Caco-2 (cell line): ENCODE results near the gene AWAT2. TPM values are rescaled to one million over a fixed set of nuclear protein-coding genes. Genes with fewer than 3 reads are reported as not detected.

ENCODE experiments used
- BruUV-seq: library from RNA; stranded (reverse); fragments of 400-500 nt; replicated peaks from 2 replicates; lab custom pipeline; 2021; lab: Mats Ljungman, UMichigan
- CTCF ChIA-PET: fragments of 300-600 bp; sonication (Branson Sonifier 250); formaldehyde crosslinking; loops from one replicate; lab custom pipeline; 2022; ENCODE audit warnings: antibody characterized with exemption; lab: Charles Lee
- POLR2A ChIA-PET: fragments of 300-600 bp; sonication (Branson Sonifier 250); formaldehyde crosslinking; loops from one replicate; lab custom pipeline; 2022; ENCODE audit warnings: antibody characterized with exemption; lab: Charles Lee
- DNase-seq, 2 experiments: peaks; one replicate each; pipeline versions ENCODE4 v3.0.0 to v3.0.0-alpha.2; 2020 to 2022
- H3K27me3 ChIP-seq: replicated peaks from 2 replicates; pipeline ENCODE4 v1.6.0; 2011; ENCODE audit warnings: low read length; ENCODE audit not compliant: control insufficient read depth, insufficient read depth
- H3K36me3 ChIP-seq: 2 replicates; pipeline ENCODE4 v1.5.1; 2011; ENCODE audit warnings: low read length; ENCODE audit not compliant: control insufficient read depth, insufficient read depth
- H3K4me1 ChIP-seq: fragments of 250-450 bp; sonication (Bioruptor Pico); 2 replicates; pipeline ENCODE4 v1.5.1; 2020; ENCODE audit warnings: mild to moderate bottlenecking
- H3K4me3 ChIP-seq: 2 replicates; pipeline ENCODE4 v1.5.1; 2011; ENCODE audit warnings: low read depth, mild to moderate bottlenecking, control low read depth, low read length
- H3K9me3 ChIP-seq: fragments of 250-450 bp; sonication (Bioruptor Pico); 2 replicates; pipeline ENCODE4 v1.5.1; 2020; ENCODE audit warnings: mild to moderate bottlenecking, moderate library complexity
- H3K27ac Mint-ChIP-seq: one replicate; pipeline ENCODE4 v1.8.0; 2022; ENCODE audit warnings: mixed read lengths; ENCODE audit not compliant: unreplicated experiment
- H3K27me3 Mint-ChIP-seq: one replicate; pipeline ENCODE4 v1.8.0; 2022; ENCODE audit warnings: mixed read lengths; ENCODE audit not compliant: insufficient read depth, unreplicated experiment
- H3K36me3 Mint-ChIP-seq: one replicate; pipeline ENCODE4 v1.8.0; 2022; ENCODE audit warnings: mild to moderate bottlenecking, mixed read lengths; ENCODE audit not compliant: insufficient read depth, unreplicated experiment
- H3K4me1 Mint-ChIP-seq: one replicate; pipeline ENCODE4 v1.8.0; 2022; ENCODE audit warnings: low read depth, mixed read lengths; ENCODE audit not compliant: unreplicated experiment
- H3K4me3 Mint-ChIP-seq: one replicate; pipeline ENCODE4 v1.8.0; 2022; ENCODE audit warnings: mild to moderate bottlenecking, moderate library complexity, mixed read lengths; ENCODE audit not compliant: unreplicated experiment
- H3K9me3 Mint-ChIP-seq: one replicate; pipeline ENCODE4 v1.8.0; 2022; ENCODE audit warnings: mixed read lengths; ENCODE audit not compliant: unreplicated experiment
- CTCF ChIP-seq, 2 experiments: fragments of 200-600 bp in 1 of 2; IDR thresholded peaks; 1 replicate in 1 of 2; 2 replicates in 1 of 2; pipeline versions ENCODE4 v1.5.1 to v1.8.0; 2011 to 2022; ENCODE audit warnings: antibody characterized with exemption in 1 of 2, control low read depth in 1 of 2, inconsistent platforms in 1 of 2, low read depth in 1 of 2, low read length in 1 of 2, mild to moderate bottlenecking in 1 of 2, moderate library complexity in 1 of 2; ENCODE audit not compliant: insufficient read depth in 1 of 2, severe bottlenecking in 1 of 2, unreplicated experiment in 1 of 2
- intact Hi-C: fragments of 100-400 bp; cut with micrococcal nuclease; formaldehyde crosslinking; loops from one replicate; pipeline ENCODE4 v1.10.0; 2022; ENCODE audit not compliant: unreplicated experiment
- total RNA-seq: library from RNA; stranded (reverse); gene quantifications from 2 replicates; pipeline ENCODE4 v1.2.3, GENCODE V29; 2022

AWAT2 gene
- total RNA-seq, 1 experiment from 2014 or later, result not detected

- Histone ChIP-seq H3K36me3 (no peaks in the 10 kb centered on the region), H3K9me3 (no peaks in the 10 kb centered on the region), H3K4me1 (no peaks in the 10 kb centered on the region), H3K4me3 (no peak overlapping the region), H3K27me3 (no peaks in the 10 kb centered on the region)
- CTCF ChIA-PET, result no interaction called here
- Mint-ChIP-seq H3K9me3 (no peaks in the 10 kb centered on the region), H3K4me1 (no peaks in the 10 kb centered on the region), H3K4me3 (no peak overlapping the region), H3K27ac (no peak overlapping the region), H3K36me3 (no peaks in the 10 kb centered on the region), H3K27me3 (peaks cover 4% of the 10 kb centered on the region)
- no peak for DNase-seq
- POLR2A ChIA-PET, result no interaction called here
- intact Hi-C loops, result no loop called here
- no TSS peak for BruUV-seq
- TF ChIP-seq CTCF (IDR thresholded peaks at IDR 0.05; ENCODE audit: insufficient read depth in 1 of 2, low read depth in 1 of 2, low read length in 1 of 2, severe bottlenecking in 1 of 2, unreplicated experiment in 1 of 2), result no peak
Measured at GRCh38 chrX:70084592-70085240, 35.0 kb upstream of the AWAT2 start.

GRCh38 chrX:70082723-70083122 is 33.0 kb upstream of the AWAT2 start:
- POLR2A ChIA-PET, result no interaction called here
- H3K9me3 Mint-ChIP-seq, result no peaks in the 10 kb centered on the region

GRCh38 chrX:70079870-70080269 is 30.1 kb upstream of the AWAT2 start:
- intact Hi-C loops, result no loop called here
- Histone ChIP-seq H3K36me3 (no peaks in the 10 kb centered on the region), H3K27me3 (no peaks in the 10 kb centered on the region), H3K4me3 (no peak overlapping the region), H3K4me1 (no peaks in the 10 kb centered on the region), H3K9me3 (no peaks in the 10 kb centered on the region)
- no TSS peak for BruUV-seq
- Mint-ChIP-seq H3K27ac (no peak overlapping the region), H3K27me3 (peaks cover 3% of the 10 kb centered on the region), H3K36me3 (no peaks in the 10 kb centered on the region), H3K9me3 (no peaks in the 10 kb centered on the region), H3K4me1 (no peaks in the 10 kb centered on the region), H3K4me3 (no peak overlapping the region)
- ChIA-PET POLR2A (no interaction called here), CTCF (no interaction called here)
- no peak for DNase-seq
- TF ChIP-seq CTCF (IDR thresholded peaks at IDR 0.05; ENCODE audit: insufficient read depth in 1 of 2, low read depth in 1 of 2, low read length in 1 of 2, severe bottlenecking in 1 of 2, unreplicated experiment in 1 of 2), result no peak

More at GRCh38 chrX:70082723-70083122, 33.0 kb upstream of the AWAT2 start:
- H3K27me3 Mint-ChIP-seq, result peaks cover 3% of the 10 kb centered on the region
- no peaks in the 10 kb centered on the region for H3K36me3 Mint-ChIP-seq
- CTCF ChIA-PET, result no interaction called here
- H3K4me1 Mint-ChIP-seq, result no peaks in the 10 kb centered on the region
- no peak for DNase-seq
- TF ChIP-seq CTCF (IDR thresholded peaks at IDR 0.05; ENCODE audit: insufficient read depth in 1 of 2, low read depth in 1 of 2, low read length in 1 of 2, severe bottlenecking in 1 of 2, unreplicated experiment in 1 of 2), result no peak
- H3K4me3 ChIP-seq, result no peak overlapping the region
- no peaks in the 10 kb centered on the region for H3K9me3 ChIP-seq
- no peaks in the 10 kb centered on the region for H3K27me3 ChIP-seq
- intact Hi-C loops, result no loop called here
- no peaks in the 10 kb centered on the region for H3K36me3 ChIP-seq
- H3K4me3 Mint-ChIP-seq, result no peak overlapping the region
- BruUV-seq, result no TSS peak
- no peak overlapping the region for H3K27ac Mint-ChIP-seq
- H3K4me1 ChIP-seq, result no peaks in the 10 kb centered on the region
